H1 (cell line): ENCODE results near the gene NPTX1. TPM values are rescaled to one million over a fixed set of nuclear protein-coding genes. Genes with fewer than 3 reads are reported as not detected.

Experiments used
- ATF2 ChIP-seq: IDR thresholded peaks from 2 replicates; pipeline ENCODE4 v1.6.1; 2012; ENCODE audit warnings: low read length, inconsistent platforms
- BACH1 ChIP-seq: IDR thresholded peaks from 2 replicates; pipeline ENCODE4 v1.6.1; 2012; ENCODE audit warnings: low read length, improper control_type of control experiment
- CEBPB ChIP-seq: IDR thresholded peaks from 2 replicates; pipeline ENCODE4 v1.6.1; 2012; ENCODE audit warnings: low read depth, low read length
- EGR1 ChIP-seq: IDR thresholded peaks from 2 replicates; pipeline ENCODE4 v1.6.1; 2011; ENCODE audit warnings: low read depth, low read length, borderline replicate concordance
- GABPA ChIP-seq: IDR thresholded peaks from 2 replicates; pipeline ENCODE4 v1.6.1; 2011; ENCODE audit warnings: mild to moderate bottlenecking, low read length, moderate library complexity, borderline replicate concordance; ENCODE audit not compliant: insufficient read depth
- GTF2F1 ChIP-seq: IDR thresholded peaks from 2 replicates; pipeline ENCODE4 v1.6.1; 2012; ENCODE audit warnings: low read depth, low read length, improper control_type of control experiment, borderline replicate concordance
- HDAC2 ChIP-seq, 2 experiments: fragments of 300-600 bp in 1 of 2; sonication (generic) in 1 of 2; IDR thresholded peaks; 2 replicates each; pipeline ENCODE4 v1.6.1; 2011 to 2012; ENCODE audit warnings: low read depth in 2 of 2, low read length in 2 of 2, mild to moderate bottlenecking in 2 of 2, moderate library complexity in 2 of 2, borderline replicate concordance in 1 of 2, inconsistent platforms in 1 of 2
- KDM4A ChIP-seq: IDR thresholded peaks from one replicate; pipeline ENCODE4 v1.7.1; 2012; ENCODE audit warnings: low read depth, mild to moderate bottlenecking, moderate library complexity, low read length, inconsistent platforms; ENCODE audit not compliant: severe bottlenecking
- KDM5A ChIP-seq: fragments of 200-600 bp; IDR thresholded peaks from 2 replicates; pipeline ENCODE4 v1.7.1; 2012; ENCODE audit warnings: mild to moderate bottlenecking, low read length, inconsistent platforms, mixed read lengths
- RAD21 ChIP-seq, 2 experiments: IDR thresholded peaks in 1 of 2; conservative IDR thresholded peaks in 1 of 2; 2 replicates each; pipeline ENCODE4 v1.6.1; 2011; ENCODE audit warnings: low read depth in 2 of 2, low read length in 2 of 2, improper control_type of control experiment in 1 of 2, inconsistent platforms in 1 of 2, mild to moderate bottlenecking in 1 of 2, moderate library complexity in 1 of 2
- RBBP5 ChIP-seq: IDR thresholded peaks from 2 replicates; pipeline ENCODE4 v1.7.1; 2012; ENCODE audit warnings: low read depth, mild to moderate bottlenecking, inconsistent platforms, low read length, moderate library complexity, borderline replicate concordance
- SAP30 ChIP-seq: fragments of 300-600 bp; sonication (generic); IDR thresholded peaks from 2 replicates; pipeline ENCODE4 v1.7.1; 2012; ENCODE audit warnings: low read length, moderate library complexity, mild to moderate bottlenecking, inconsistent platforms; ENCODE audit not compliant: insufficient read depth, insufficient replicate concordance
- SIN3A ChIP-seq, 2 experiments: IDR thresholded peaks in 1 of 2; conservative IDR thresholded peaks in 1 of 2; 2 replicates each; pipeline ENCODE4 v1.6.1; 2011 to 2012; ENCODE audit warnings: low read length in 2 of 2, improper control_type of control experiment in 1 of 2, low read depth in 1 of 2, mild to moderate bottlenecking in 1 of 2
- SIX5 ChIP-seq: IDR thresholded peaks from 2 replicates; pipeline ENCODE4 v1.6.1; 2011; ENCODE audit warnings: mild to moderate bottlenecking, low read depth, low read length
- SUZ12 ChIP-seq: fragments of 200-600 bp; sonication (generic); IDR thresholded peaks from 2 replicates; pipeline ENCODE4 v1.6.1; 2012; ENCODE audit warnings: mild to moderate bottlenecking, inconsistent platforms, low read length, moderate library complexity, mixed read lengths
- TAF1 ChIP-seq: IDR thresholded peaks from 2 replicates; pipeline ENCODE4 v1.6.1; 2011; ENCODE audit warnings: mild to moderate bottlenecking, low read depth, low read length
- polyA plus RNA-seq, 7 experiments: library from polyadenylated mRNA; depleted of rRNA in 3 of 7; stranded (reverse) in 5 of 7; unstranded in 2 of 7; fragments of >200 nt in 5 of 7; fragments of 200-250 nt in 2 of 7; gene quantifications; 1 replicate in 5 of 7; 2 replicates in 1 of 7; 4 replicates in 1 of 7; pipeline versions ENCODE4 v1.2.1 to v1.2.3, GENCODE V29; 2011 to 2013; ENCODE audit warnings: missing spikeins in 2 of 7, mixed read lengths in 2 of 7
- total RNA-seq: library from RNA; stranded (reverse); fragmentation: NEBNext Ultra II Directional; extraction: Animal tissue kit (Norgen Biotek cat#: 25700); gene quantifications from 2 replicates; pipeline ENCODE4 v1.2.1, GENCODE V29; 2021

Gene NPTX1
- total and polyA plus RNA-seq, 2 of the 8 experiments (the other 6 are each of a cell fraction or from before 2014, with no cell fraction given) = 12.0 to 17.9 TPM

GRCh38 chr17:80477647-80478478 lies 1.5 kb upstream of the NPTX1 start (continued):
- no peak for TF ChIP-seq GTF2F1
- no peak for TF ChIP-seq SIX5
- TF ChIP-seq RAD21 (IDR thresholded peaks at IDR 0.05 in 1 of 2, conservative IDR thresholded peaks at IDR 0.05 in 1 of 2; ENCODE audit: low read depth in 2 of 2, low read length in 2 of 2) = peak; percentile 53 to 74
- TF ChIP-seq EGR1 = no peak
- no peak for TF ChIP-seq CEBPB
- no peak for TF ChIP-seq SAP30
- 0 out of 2 replicates have a peak, but pooled peaks have one; percentile 22 for TF ChIP-seq RBBP5
- 0 out of 2 replicates have a peak, but pooled peaks have one; percentile 16 for TF ChIP-seq BACH1
- 0 out of 2 replicates have a peak, but pooled peaks have one; percentile 22 for TF ChIP-seq GABPA
- peak; percentile 55 for TF ChIP-seq KDM4A
- TF ChIP-seq TAF1 = no peak
- TF ChIP-seq HDAC2 (IDR thresholded peaks at IDR 0.05; ENCODE audit: borderline replicate concordance in 1 of 2, low read depth in 2 of 2, low read length in 2 of 2) = no peak
- TF ChIP-seq ATF2 = no peak
- no peak for TF ChIP-seq SIN3A (conservative IDR thresholded peaks at IDR 0.05 in 1 of 2, IDR thresholded peaks at IDR 0.05 in 1 of 2; ENCODE audit: low read depth in 1 of 2, low read length in 2 of 2)
- no peak for TF ChIP-seq KDM5A
- TF ChIP-seq SUZ12 = peak; percentile 4; the same call in 1 of the 2 replicates
